Karpas-422 (cell line): ENCODE data around the gene BTG4. TPM values are rescaled to one million over a fixed set of nuclear protein-coding genes. Genes with fewer than 3 reads are reported as not detected.

ENCODE experiments used
- DNase-seq: peaks from one replicate; pipeline ENCODE4 v3.0.0-alpha.2; 2015
- H2AFZ ChIP-seq: fragments of 200-600 bp; sonication (generic); 2 replicates; pipeline ENCODE4 v1.6.1; 2014; ENCODE audit warnings: antibody characterized with exemption, low read length, mixed read lengths
- H3K27ac ChIP-seq: fragments of 200-600 bp; sonication (generic); 2 replicates; pipeline ENCODE4 v1.5.1; 2014; ENCODE audit warnings: mild to moderate bottlenecking, low read length, moderate library complexity
- H3K27me3 ChIP-seq: fragments of 200-600 bp; sonication (generic); 2 replicates; pipeline ENCODE4 v1.6.1; 2014; ENCODE audit warnings: low read length, mixed read lengths
- H3K36me3 ChIP-seq: fragments of 200-600 bp; sonication (generic); 2 replicates; pipeline ENCODE4 v1.6.1; 2014; ENCODE audit warnings: low read length, mixed read lengths; ENCODE audit not compliant: insufficient read depth
- H3K4me1 ChIP-seq: fragments of 200-600 bp; sonication (generic); 2 replicates; pipeline ENCODE4 v1.6.1; 2014; ENCODE audit warnings: mild to moderate bottlenecking, low read length, mixed read lengths
- H3K4me2 ChIP-seq: fragments of 200-600 bp; sonication (generic); 2 replicates; pipeline ENCODE4 v1.6.1; 2014; ENCODE audit warnings: low read length, low read depth, mild to moderate bottlenecking; ENCODE audit not compliant: poor library complexity, severe bottlenecking
- H3K4me3 ChIP-seq: fragments of 200-600 bp; sonication (generic); 2 replicates; pipeline ENCODE4 v1.5.1; 2014; ENCODE audit warnings: mild to moderate bottlenecking, antibody characterized with exemption, low read length, mixed read lengths
- H3K79me2 ChIP-seq: fragments of 200-600 bp; sonication (generic); 2 replicates; pipeline ENCODE4 v1.6.1; 2014; ENCODE audit warnings: mild to moderate bottlenecking, low read length, mixed read lengths
- H3K9ac ChIP-seq: fragments of 200-600 bp; sonication (generic); 2 replicates; pipeline ENCODE4 v1.6.0; 2014; ENCODE audit warnings: low read length
- H3K9me2 ChIP-seq: fragments of 200-600 bp; sonication (generic), shearing (Covaris generic); replicated peaks from 2 replicates; pipeline ENCODE4 v1.6.0; 2014; ENCODE audit warnings: mild to moderate bottlenecking, low read length, moderate library complexity; ENCODE audit not compliant: insufficient read depth
- H3K9me3 ChIP-seq: fragments of 300-700, 200-600 bp; sonication (generic); 2 replicates; pipeline ENCODE4 v1.6.1; 2014; ENCODE audit warnings: low read length, mixed read lengths
- H4K20me1 ChIP-seq: fragments of 200-600 bp; sonication (generic); 2 replicates; pipeline ENCODE4 v1.6.1; 2014; ENCODE audit warnings: mild to moderate bottlenecking, antibody characterized with exemption, low read length, low read depth; ENCODE audit not compliant: insufficient read depth
- total RNA-seq: library from RNA; depleted of rRNA; stranded (reverse); fragments of >200 nt; shearing (Covaris generic); gene quantifications from 2 replicates; pipeline ENCODE4 v1.2.3, GENCODE V29; 2014; ENCODE audit warnings: low replicate concordance

BTG4 gene
- total RNA-seq, 1 experiment from 2014 or later, result not detected

DNA sequence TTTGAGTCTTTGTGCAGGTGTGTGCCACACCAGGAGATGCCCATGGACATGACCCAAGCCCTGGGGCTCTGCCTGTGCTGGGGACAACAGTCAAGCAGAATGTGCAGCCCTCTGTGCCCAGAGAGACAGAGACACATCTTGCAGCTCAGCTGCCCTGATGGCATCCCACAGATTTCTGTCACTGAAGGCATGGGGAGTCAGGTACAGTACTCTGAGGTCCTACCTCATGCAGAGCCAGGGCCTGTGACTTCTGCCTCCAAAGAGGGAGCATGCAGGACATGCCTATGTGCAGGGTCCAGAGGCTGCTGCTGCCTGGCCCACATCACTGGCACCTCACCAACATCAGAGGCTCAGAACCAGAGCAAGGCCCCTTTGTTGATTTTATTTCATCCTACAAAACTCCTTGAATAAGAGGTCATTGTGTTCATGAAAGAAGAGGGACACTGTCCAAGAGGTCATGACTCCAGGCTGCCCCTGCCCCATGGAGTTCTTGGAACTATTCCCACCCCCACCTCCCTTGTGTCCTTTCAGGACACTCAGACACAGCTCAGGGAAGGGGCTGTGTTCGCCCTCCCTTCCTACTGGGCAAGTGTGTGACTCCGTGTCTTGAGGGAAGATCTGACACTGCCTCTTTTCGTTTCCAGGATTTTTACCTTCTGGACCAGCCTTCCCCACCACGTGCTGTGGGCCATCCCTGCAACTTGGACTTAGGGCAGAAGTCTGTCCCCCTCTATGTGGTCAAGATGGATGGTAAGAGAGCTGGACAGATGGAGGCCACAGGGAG, 62.3 kb downstream of the BTG4 start:
- Histone ChIP-seq H3K4me3 (peak overlapping the region; percentile 2; the same call in 1 of the 2 replicates), H3K36me3 (no peaks in the 10 kb centered on the region), H3K4me1 (peaks cover 34% of the 10 kb centered on the region), H3K9me3 (no peaks in the 10 kb centered on the region), H3K4me2 (peak overlapping the region; percentile 40), H3K27me3 (peaks cover 4% of the 10 kb centered on the region; the same call in 1 of the 2 replicates), H3K79me2 (no peaks in the 10 kb centered on the region), H3K9me2 (no peaks in the 10 kb centered on the region), H3K9ac (peak overlapping the region; percentile 15), H2AFZ (no peak overlapping the region), H4K20me1 (peaks cover 75% of the 10 kb centered on the region), H3K27ac (no peak overlapping the region)
- no peak for DNase-seq

DNA sequence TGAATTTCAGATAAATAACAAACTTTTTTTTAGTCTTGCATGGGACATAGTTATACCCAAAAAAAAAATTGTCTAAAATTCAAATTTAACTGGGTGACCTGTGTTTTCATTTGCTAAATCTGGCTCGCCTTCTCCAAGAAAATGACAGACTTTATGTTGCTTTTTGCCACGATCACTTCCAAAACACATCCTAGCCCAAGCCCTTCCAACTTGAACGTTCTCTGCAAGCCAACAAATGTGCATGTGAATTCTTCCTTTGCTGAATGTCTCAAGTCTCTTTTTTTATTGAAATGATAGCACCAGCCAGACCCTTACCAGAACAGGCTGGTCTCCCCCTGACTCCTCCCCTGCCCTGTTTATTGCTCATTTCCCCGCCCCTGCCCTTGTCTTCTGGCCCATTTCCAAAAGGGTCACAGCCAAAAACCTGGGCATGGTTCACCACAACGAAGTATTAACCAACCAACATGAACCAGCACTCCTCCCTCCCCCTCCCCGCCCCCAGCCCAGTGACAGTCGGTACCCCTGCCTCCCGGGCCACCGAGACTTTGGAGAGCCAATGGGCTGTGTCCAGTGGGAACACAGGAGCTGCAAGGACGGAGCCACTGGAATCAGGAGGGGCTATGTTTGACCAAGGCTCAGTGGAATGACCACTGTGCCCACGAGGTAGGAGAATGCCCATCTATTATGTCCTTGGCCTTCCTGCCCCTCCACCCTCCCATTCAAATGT, 63.2 kb downstream of the BTG4 start:
- peak overlapping the region; percentile 40 for H3K4me2 ChIP-seq
- no peaks in the 10 kb centered on the region for H3K36me3 ChIP-seq
- no peak for DNase-seq
- no peaks in the 10 kb centered on the region for H3K9me3 ChIP-seq
- peaks cover 4% of the 10 kb centered on the region; the same call in 1 of the 2 replicates for H3K27me3 ChIP-seq
- no peaks in the 10 kb centered on the region for H3K9me2 ChIP-seq
- no peaks in the 10 kb centered on the region for H3K79me2 ChIP-seq
- H4K20me1 ChIP-seq, result peaks cover 68% of the 10 kb centered on the region
- H2AFZ ChIP-seq, result no peak overlapping the region
- no peak overlapping the region for H3K27ac ChIP-seq
- no peak overlapping the region for H3K9ac ChIP-seq
- H3K4me3 ChIP-seq, result no peak overlapping the region
- H3K4me1 ChIP-seq, result peaks cover 32% of the 10 kb centered on the region

DNA sequence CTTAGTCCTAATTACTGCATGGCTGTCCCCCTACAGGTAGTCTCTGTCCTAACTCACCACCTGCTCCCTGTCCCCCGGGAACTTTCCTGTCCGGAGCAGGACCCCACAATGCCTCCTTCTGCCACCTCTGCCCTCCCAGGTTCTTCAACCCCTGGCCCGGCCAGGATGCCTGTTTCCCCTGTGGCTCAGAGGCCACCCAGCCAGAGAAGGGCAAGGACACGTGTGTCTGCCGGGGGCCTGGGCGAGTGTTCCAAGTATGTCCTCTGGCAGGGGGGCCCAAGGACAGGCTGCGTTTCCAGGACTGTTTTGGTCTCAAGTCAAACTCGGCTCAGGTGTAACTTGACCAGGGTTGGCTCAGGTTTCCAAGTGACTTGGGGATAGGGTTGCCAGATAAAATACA, 63.8 kb downstream of the BTG4 start:
- H3K27me3 ChIP-seq, result peaks cover 4% of the 10 kb centered on the region; the same call in 1 of the 2 replicates
- H3K4me1 ChIP-seq, result peaks cover 37% of the 10 kb centered on the region
- H3K9me3 ChIP-seq, result no peaks in the 10 kb centered on the region
- H3K4me2 ChIP-seq, result no peak overlapping the region
- no peak for DNase-seq
- H3K9ac ChIP-seq, result no peak overlapping the region
- H3K27ac ChIP-seq, result no peak overlapping the region
- no peaks in the 10 kb centered on the region for H3K9me2 ChIP-seq
- peaks cover 63% of the 10 kb centered on the region for H4K20me1 ChIP-seq
- H3K4me3 ChIP-seq, result no peak overlapping the region
- H3K79me2 ChIP-seq, result no peaks in the 10 kb centered on the region
- no peaks in the 10 kb centered on the region for H3K36me3 ChIP-seq
- H2AFZ ChIP-seq, result no peak overlapping the region

DNA sequence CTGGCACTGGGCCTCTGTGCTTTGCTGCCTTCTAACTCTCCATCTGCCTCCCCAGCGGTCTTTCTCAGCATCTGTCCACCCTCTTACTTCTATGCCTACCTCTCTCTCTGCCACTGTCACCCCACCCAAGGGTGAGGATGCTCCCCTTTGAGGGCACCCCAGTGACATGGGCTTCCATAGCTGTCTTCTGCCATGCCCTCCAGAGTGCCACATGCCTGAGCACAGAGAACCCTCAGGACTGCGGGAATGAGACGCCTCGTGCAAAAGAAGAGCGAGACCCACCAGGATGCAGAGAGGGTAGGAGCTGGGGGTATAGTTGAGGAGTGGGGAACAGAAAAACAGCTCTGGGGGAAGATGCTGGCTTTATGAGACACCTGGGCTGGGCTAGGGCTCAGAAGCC, 64.3 kb downstream of the BTG4 start:
- DNase-seq, result no peak
- no peaks in the 10 kb centered on the region for H3K9me2 ChIP-seq
- H3K4me1 ChIP-seq, result peaks cover 37% of the 10 kb centered on the region

DNA sequence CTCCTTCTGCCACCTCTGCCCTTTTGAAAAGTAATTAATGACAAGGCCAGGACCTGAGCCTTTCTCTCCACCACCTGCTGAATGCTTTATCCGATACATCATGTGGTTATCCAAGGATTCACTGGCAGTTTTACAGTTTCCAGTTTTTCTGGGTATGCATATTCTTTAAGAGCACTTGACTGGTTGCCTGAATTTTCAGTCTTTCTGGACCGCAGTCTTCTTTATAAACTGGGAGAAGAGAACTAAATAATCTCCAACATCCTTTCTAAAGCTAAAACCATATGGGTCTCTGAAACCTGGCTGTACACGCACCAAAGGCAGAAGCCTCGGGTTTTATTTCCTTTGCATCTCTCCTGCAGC, 65.1 kb downstream of the BTG4 start:
- Histone ChIP-seq H3K4me2 (no peak overlapping the region), H3K9me2 (no peaks in the 10 kb centered on the region), H3K27me3 (peaks cover 4% of the 10 kb centered on the region; the same call in 1 of the 2 replicates), H3K79me2 (no peaks in the 10 kb centered on the region), H2AFZ (no peak overlapping the region), H3K27ac (no peak overlapping the region), H4K20me1 (peaks cover 49% of the 10 kb centered on the region), H3K4me1 (peaks cover 37% of the 10 kb centered on the region), H3K4me3 (no peak overlapping the region), H3K36me3 (no peaks in the 10 kb centered on the region), H3K9me3 (no peaks in the 10 kb centered on the region), H3K9ac (no peak overlapping the region)
- no peak for DNase-seq

More for the DNA sequence above, 64.3 kb downstream of the BTG4 start:
- Histone ChIP-seq H2AFZ (no peak overlapping the region), H3K27ac (no peak overlapping the region), H3K9me3 (no peaks in the 10 kb centered on the region), H3K79me2 (no peaks in the 10 kb centered on the region), H3K4me3 (no peak overlapping the region), H3K9ac (no peak overlapping the region), H3K36me3 (no peaks in the 10 kb centered on the region), H3K4me2 (no peak overlapping the region), H4K20me1 (peaks cover 58% of the 10 kb centered on the region), H3K27me3 (peaks cover 4% of the 10 kb centered on the region; the same call in 1 of the 2 replicates)

DNA sequence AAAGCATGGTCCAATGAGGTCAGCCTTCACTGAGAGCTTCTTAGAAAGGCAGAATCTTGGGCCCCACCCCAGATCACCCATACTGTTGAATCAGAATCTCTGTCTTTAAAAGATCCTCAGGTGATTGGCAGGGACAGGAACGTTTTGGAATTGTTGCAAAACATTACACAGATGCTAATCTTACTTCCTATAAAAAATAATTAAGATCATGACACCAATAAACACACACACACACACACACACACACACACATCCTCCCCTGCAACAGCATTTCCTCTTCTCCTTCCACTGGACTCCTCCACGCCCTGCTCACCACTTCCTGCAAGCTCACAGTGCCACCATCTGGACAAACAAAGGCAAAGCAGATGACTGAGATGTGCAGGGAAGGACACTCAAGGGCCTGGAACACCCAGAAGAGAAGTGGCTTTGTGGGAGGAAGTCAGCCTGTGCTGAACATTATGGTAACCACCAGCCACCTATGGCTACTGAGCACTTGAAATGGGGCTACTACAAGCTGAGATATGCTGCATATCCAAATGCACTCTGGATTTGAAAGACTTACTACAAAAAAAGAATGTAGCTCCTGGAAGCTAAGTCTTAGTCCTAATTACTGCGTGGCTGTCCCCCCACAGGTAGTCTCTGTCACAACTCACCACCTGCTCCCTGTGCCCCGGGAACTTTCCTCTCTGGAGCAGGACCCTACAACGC, 65.6 kb downstream of the BTG4 start:
- H3K4me3 ChIP-seq, result no peak overlapping the region
- H3K79me2 ChIP-seq, result no peaks in the 10 kb centered on the region
- DNase-seq, result peak; percentile 100
- no peak overlapping the region for H2AFZ ChIP-seq
- peaks cover 44% of the 10 kb centered on the region for H4K20me1 ChIP-seq
- no peaks in the 10 kb centered on the region for H3K9me3 ChIP-seq
- H3K27me3 ChIP-seq, result peaks cover 4% of the 10 kb centered on the region; the same call in 1 of the 2 replicates
- H3K4me2 ChIP-seq, result no peak overlapping the region
- H3K36me3 ChIP-seq, result no peaks in the 10 kb centered on the region
- H3K27ac ChIP-seq, result no peak overlapping the region
- H3K9ac ChIP-seq, result no peak overlapping the region
- peaks cover 37% of the 10 kb centered on the region for H3K4me1 ChIP-seq
- H3K9me2 ChIP-seq, result no peaks in the 10 kb centered on the region

DNA sequence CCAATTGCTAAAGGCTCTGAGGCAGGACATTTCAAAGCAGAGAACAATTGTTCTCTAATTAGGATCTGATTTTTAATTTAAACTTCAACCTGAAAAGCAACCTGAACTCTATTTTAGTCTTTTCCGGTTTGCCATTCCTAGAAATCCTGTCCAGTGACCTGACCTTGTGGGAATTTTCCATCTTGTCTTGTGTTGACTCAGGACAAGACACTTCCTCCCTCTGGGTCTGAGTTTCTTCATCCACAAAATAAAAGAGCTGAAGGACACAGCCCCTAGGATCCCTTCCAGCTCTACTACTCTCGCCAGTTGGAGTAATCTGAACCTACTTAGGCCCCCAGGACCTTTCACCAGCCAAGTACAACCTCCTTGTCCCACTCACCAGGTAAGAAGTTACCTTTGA, 66.6 kb downstream of the BTG4 start:
- peaks cover 38% of the 10 kb centered on the region for H4K20me1 ChIP-seq
- no peak overlapping the region for H3K4me3 ChIP-seq
- no peak overlapping the region for H3K9ac ChIP-seq
- H3K79me2 ChIP-seq, result no peaks in the 10 kb centered on the region
- H3K27me3 ChIP-seq, result peaks cover 4% of the 10 kb centered on the region; the same call in 1 of the 2 replicates
- peaks cover 31% of the 10 kb centered on the region for H3K4me1 ChIP-seq
- H3K36me3 ChIP-seq, result no peaks in the 10 kb centered on the region
- no peaks in the 10 kb centered on the region for H3K9me2 ChIP-seq
- no peak overlapping the region for H2AFZ ChIP-seq
- DNase-seq, result no peak
- no peaks in the 10 kb centered on the region for H3K9me3 ChIP-seq
- H3K27ac ChIP-seq, result no peak overlapping the region
- H3K4me2 ChIP-seq, result no peak overlapping the region
